ENCODE measurements around the gene ANO4.

DNA sequence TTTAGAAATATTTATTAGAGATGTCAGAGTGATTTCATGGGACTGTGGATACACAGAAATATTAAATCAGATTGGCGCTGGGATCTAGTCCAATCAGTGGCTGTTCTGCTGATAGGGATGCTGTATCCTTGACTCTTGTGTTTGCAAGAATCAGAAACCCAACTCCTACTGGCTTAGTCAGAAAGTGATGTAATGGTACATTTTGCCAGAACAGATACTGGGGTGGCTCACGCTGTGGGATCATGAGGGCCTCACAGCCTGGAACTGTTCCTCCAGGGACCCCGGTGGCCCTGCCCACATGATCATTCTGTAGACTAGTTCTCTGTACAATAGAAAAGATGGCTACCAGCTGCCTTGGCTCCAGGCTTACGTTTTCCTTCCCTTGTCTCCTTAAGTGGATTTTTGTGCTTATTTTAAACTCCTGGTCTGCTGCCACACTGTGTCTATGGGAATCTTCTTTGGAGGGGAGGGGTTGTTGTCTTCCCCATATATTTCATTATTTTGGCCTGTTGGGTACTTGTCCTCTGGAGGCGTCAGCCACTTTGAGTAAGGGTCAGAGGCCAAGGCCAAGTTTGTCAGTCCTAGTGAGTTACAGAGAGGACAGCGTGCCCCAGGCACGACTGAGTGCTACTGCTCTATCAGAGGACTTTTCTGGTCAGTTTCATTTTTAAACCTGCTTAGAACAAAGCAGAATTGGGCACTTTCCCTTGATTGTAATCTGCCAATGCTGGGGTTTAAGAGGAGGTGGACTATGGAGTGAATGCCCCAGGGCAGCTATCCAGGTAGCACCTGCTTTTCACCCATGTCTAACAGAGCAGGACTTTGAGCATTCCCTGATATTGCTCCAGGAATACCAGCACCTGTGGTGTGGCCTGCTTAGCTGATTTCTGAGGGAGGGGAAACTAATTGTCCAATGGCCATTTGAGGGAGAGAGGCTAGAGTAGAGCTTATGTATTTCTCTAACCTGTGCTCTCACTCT is 251.2 kb downstream of the ANO4 start:
- TF ChIP-seq, protein P1, sequence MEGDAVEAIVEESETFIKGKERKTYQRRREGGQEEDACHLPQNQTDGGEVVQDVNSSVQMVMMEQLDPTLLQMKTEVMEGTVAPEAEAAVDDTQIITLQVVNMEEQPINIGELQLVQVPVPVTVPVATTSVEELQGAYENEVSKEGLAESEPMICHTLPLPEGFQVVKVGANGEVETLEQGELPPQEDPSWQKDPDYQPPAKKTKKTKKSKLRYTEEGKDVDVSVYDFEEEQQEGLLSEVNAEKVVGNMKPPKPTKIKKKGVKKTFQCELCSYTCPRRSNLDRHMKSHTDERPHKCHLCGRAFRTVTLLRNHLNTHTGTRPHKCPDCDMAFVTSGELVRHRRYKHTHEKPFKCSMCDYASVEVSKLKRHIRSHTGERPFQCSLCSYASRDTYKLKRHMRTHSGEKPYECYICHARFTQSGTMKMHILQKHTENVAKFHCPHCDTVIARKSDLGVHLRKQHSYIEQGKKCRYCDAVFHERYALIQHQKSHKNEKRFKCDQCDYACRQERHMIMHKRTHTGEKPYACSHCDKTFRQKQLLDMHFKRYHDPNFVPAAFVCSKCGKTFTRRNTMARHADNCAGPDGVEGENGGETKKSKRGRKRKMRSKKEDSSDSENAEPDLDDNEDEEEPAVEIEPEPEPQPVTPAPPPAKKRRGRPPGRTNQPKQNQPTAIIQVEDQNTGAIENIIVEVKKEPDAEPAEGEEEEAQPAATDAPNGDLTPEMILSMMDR (IDR thresholded peaks at IDR 0.05): no peak
- TF ChIP-seq POLR2A (IDR thresholded peaks at IDR 0.05) (no peak), POLR2AphosphoS5 (IDR thresholded peaks at IDR 0.05) (no peak)

All from prostate gland (tissue), 2 donors.